HepG2 (cell line): ENCODE results near the gene NELFB. TPM values are rescaled to one million over a fixed set of nuclear protein-coding genes. Genes with fewer than 3 reads are reported as not detected.

Experiments
- BCL6 ChIP-seq: IDR thresholded peaks from 2 replicates; pipeline ENCODE4 v1.6.1; 2016; ENCODE audit warnings: missing genetic modification reagents, missing compliant biosample characterization
- CCAR2 ChIP-seq: fragments of 200-400 bp; formaldehyde crosslinking; optimal IDR thresholded peaks from 2 replicates; pipeline ENCODE3; 2018; ENCODE audit warnings: low read depth, mild to moderate bottlenecking, low read length, moderate library complexity
- MED1 ChIP-seq: sonication (generic); formaldehyde crosslinking; IDR thresholded peaks from 2 replicates; pipeline ENCODE4 v1.4.0; 2020; ENCODE audit warnings: missing genetic modification reagents
- MED13 ChIP-seq: sonication (generic); formaldehyde crosslinking; IDR thresholded peaks from 2 replicates; pipeline ENCODE4 v1.5.0; 2020; ENCODE audit warnings: missing genetic modification reagents
- MTA1 ChIP-seq: sonication (generic); formaldehyde crosslinking; IDR thresholded peaks from 2 replicates; pipeline ENCODE4 v1.4.0; 2020; ENCODE audit warnings: missing genetic modification reagents, mild to moderate bottlenecking, borderline replicate concordance
- MXI1 ChIP-seq: IDR thresholded peaks from 3 replicates; pipeline ENCODE4 v1.6.1; 2012; ENCODE audit warnings: low read depth, low read length, inconsistent platforms, borderline replicate concordance
- REXO4 ChIP-seq: sonication (generic); formaldehyde crosslinking; IDR thresholded peaks from 2 replicates; pipeline ENCODE4 v1.8.0; 2022; ENCODE audit warnings: missing genetic modification reagents, mild to moderate bottlenecking, borderline replicate concordance
- SAFB2 ChIP-seq: sonication (generic); formaldehyde crosslinking; IDR thresholded peaks from 2 replicates; pipeline ENCODE4 v1.5.1; 2020; ENCODE audit warnings: missing genetic modification reagents, low read depth, mild to moderate bottlenecking, borderline replicate concordance
- SUZ12 ChIP-seq: fragments of 150-350 bp; IDR thresholded peaks from 2 replicates; pipeline ENCODE4 v1.6.1; 2014; ENCODE audit warnings: low read depth, low read length
- THAP8 ChIP-seq: sonication (generic); formaldehyde crosslinking; IDR thresholded peaks from 2 replicates; pipeline ENCODE4 v1.5.1; 2020; ENCODE audit warnings: missing genetic modification reagents, mild to moderate bottlenecking, borderline replicate concordance
- THYN1 ChIP-seq: sonication (generic); formaldehyde crosslinking; IDR thresholded peaks from 2 replicates; pipeline ENCODE4 v1.8.1; 2023; ENCODE audit warnings: low read depth, mild to moderate bottlenecking, moderate library complexity, missing genetic modification reagents, borderline replicate concordance
- ZBTB42 ChIP-seq: sonication (generic); formaldehyde crosslinking; IDR thresholded peaks from 2 replicates; pipeline ENCODE4 v1.5.0; 2020; ENCODE audit warnings: mild to moderate bottlenecking, missing genetic modification reagents
- ZFP41 ChIP-seq: sonication (generic); formaldehyde crosslinking; IDR thresholded peaks from 2 replicates; pipeline ENCODE4 v1.4.0; 2020; ENCODE audit warnings: mild to moderate bottlenecking, missing genetic modification reagents, borderline replicate concordance
- ZNF20 ChIP-seq: sonication (generic); formaldehyde crosslinking; IDR thresholded peaks from 2 replicates; pipeline ENCODE4 v1.4.0; 2020; ENCODE audit warnings: mild to moderate bottlenecking, moderate library complexity, missing genetic modification reagents
- ZNF652 ChIP-seq: IDR thresholded peaks from 2 replicates; pipeline ENCODE4 v1.6.1; 2016; ENCODE audit warnings: low read depth, borderline replicate concordance
- ZNF772 ChIP-seq: sonication (generic); formaldehyde crosslinking; IDR thresholded peaks from 2 replicates; pipeline ENCODE4 v1.5.0; 2020; ENCODE audit warnings: mild to moderate bottlenecking, missing genetic modification reagents
- ZNF883 ChIP-seq: sonication (generic); formaldehyde crosslinking; IDR thresholded peaks from 2 replicates; pipeline ENCODE4 v1.5.1; 2020; ENCODE audit warnings: mild to moderate bottlenecking, missing genetic modification reagents; ENCODE audit errors: not compliant biosample characterization
- polyA plus RNA-seq, 8 experiments: library from polyadenylated mRNA; depleted of rRNA in 3 of 8; stranded (reverse) in 7 of 8; unstranded in 1 of 8; fragments of >200 nt; fragmentation: Illumina TruSeq in 4 of 8; extraction: Trizol in 4 of 8; gene quantifications; 2 replicates each; pipeline versions ENCODE4 v1.2.1 to v1.2.3, GENCODE V29; 2011 to 2016; ENCODE audit warnings: low read depth in 4 of 8, missing spikeins in 1 of 8, mixed read lengths in 1 of 8; ENCODE audit not compliant: insufficient read depth in 1 of 8
- total RNA-seq, 5 experiments: library from RNA; depleted of rRNA; stranded (reverse); fragments of >200 nt; fragmentation: Illumina TruSeq; extraction: Trizol; gene quantifications; 2 replicates each; pipeline ENCODE4 v1.2.3, GENCODE V29; 2016; ENCODE audit warnings: low read depth in 1 of 5
- TF ChIP-seq, protein P1 (sequence below), 2 experiments: fragments of 450-650 bp in 1 of 2; sonication (generic) in 1 of 2; formaldehyde crosslinking in 1 of 2; IDR thresholded peaks; 2 replicates each; pipeline versions ENCODE4 v1.6.1 to v1.8.0; 2016 to 2022; ENCODE audit warnings: antibody characterized with exemption in 1 of 2, mild to moderate bottlenecking in 1 of 2, missing genetic modification reagents in 1 of 2
- TF ChIP-seq, protein P2 (sequence below): IDR thresholded peaks from 2 replicates; pipeline ENCODE4 v1.6.1; 2016; ENCODE audit warnings: missing genetic modification reagents, missing compliant biosample characterization

NELFB gene
- total and polyA plus RNA-seq, 2 of the 13 experiments (the other 11 are each of a cell fraction or from before 2014, with no cell fraction given), result 26.5 to 45.8 TPM

DNA sequence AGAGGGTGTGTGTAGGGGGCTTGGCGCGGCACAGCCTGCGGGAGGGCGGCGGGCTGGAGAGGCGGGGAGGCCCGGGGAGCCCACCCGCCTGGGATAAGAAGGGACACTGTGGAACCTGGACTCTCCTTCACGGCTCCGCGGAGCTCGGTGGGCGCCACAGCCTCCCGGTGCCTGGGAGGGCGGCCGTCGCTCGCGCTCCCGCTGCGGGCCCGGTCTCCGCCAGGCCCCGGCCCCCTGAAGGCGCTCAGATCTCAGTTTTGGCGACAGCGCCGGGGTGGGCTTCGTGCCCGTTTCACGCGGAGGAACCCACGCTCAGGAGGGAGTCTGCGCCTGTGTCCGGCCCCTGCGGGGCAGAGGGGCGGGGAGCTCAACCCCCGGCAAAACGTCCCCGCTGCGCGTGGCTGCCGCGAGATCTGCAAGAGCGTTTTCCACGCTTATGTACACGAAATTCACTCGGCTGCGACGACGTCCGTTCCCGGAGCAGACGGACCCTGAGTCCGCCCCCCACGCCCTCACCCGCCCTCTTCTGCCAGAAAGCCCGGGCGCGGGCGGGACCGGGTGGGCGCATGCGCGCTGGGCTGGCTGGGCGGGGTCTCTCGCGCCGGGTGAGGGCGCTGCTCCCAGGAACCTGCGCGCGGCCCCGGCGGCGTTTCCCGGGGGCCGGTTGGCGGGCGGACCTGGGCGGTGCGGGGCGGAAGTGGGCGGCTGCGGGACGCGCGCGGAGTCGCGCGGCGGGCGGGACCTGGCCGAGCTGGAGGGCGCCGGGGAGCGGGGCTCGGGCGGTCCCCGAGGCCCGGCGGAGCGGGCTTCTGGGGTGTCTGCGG, at the start of gene NELFB (continued):
- TF ChIP-seq ZBTB42 (CRISPR knock-in tag) (0 out of 2 replicates have a peak, but pooled peaks have one; percentile 21), ZNF883 (CRISPR knock-in tag) (no peak), THYN1 (CRISPR knock-in tag) (no peak), MXI1 (peak; percentile 70; the same call in 2 of the 3 replicates), ZNF20 (CRISPR knock-in tag) (no peak), BCL6 (CRISPR knock-in tag) (no peak), ZFP41 (CRISPR knock-in tag) (no peak), SUZ12 (no peak), THAP8 (no peak), ZNF772 (CRISPR knock-in tag) (no peak), SAFB2 (CRISPR knock-in tag) (no peak; the same call in 1 of the 2 replicates), MTA1 (CRISPR knock-in tag) (no peak; the same call in 1 of the 2 replicates), MED13 (CRISPR knock-in tag) (no peak; the same call in 1 of the 2 replicates), CCAR2 (no peak), MED1 (peak; percentile 71), ZNF652 (CRISPR knock-in tag) (no peak), REXO4 (CRISPR knock-in tag) (no peak)
- TF ChIP-seq, protein P1, sequence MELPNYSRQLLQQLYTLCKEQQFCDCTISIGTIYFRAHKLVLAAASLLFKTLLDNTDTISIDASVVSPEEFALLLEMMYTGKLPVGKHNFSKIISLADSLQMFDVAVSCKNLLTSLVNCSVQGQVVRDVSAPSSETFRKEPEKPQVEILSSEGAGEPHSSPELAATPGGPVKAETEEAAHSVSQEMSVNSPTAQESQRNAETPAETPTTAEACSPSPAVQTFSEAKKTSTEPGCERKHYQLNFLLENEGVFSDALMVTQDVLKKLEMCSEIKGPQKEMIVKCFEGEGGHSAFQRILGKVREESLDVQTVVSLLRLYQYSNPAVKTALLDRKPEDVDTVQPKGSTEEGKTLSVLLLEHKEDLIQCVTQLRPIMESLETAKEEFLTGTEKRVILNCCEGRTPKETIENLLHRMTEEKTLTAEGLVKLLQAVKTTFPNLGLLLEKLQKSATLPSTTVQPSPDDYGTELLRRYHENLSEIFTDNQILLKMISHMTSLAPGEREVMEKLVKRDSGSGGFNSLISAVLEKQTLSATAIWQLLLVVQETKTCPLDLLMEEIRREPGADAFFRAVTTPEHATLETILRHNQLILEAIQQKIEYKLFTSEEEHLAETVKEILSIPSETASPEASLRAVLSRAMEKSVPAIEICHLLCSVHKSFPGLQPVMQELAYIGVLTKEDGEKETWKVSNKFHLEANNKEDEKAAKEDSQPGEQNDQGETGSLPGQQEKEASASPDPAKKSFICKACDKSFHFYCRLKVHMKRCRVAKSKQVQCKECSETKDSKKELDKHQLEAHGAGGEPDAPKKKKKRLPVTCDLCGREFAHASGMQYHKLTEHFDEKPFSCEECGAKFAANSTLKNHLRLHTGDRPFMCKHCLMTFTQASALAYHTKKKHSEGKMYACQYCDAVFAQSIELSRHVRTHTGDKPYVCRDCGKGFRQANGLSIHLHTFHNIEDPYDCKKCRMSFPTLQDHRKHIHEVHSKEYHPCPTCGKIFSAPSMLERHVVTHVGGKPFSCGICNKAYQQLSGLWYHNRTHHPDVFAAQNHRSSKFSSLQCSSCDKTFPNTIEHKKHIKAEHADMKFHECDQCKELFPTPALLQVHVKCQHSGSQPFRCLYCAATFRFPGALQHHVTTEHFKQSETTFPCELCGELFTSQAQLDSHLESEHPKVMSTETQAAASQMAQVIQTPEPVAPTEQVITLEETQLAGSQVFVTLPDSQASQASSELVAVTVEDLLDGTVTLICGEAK (IDR thresholded peaks at IDR 0.05), result no peak
- TF ChIP-seq, protein P1 (CRISPR knock-in tag; IDR thresholded peaks at IDR 0.05), result no peak; the same call in 1 of the 2 replicates
- TF ChIP-seq, protein P2, sequence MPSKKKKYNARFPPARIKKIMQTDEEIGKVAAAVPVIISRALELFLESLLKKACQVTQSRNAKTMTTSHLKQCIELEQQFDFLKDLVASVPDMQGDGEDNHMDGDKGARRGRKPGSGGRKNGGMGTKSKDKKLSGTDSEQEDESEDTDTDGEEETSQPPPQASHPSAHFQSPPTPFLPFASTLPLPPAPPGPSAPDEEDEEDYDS (CRISPR knock-in tag), result peak; percentile 64; the same call in 1 of the 2 replicates
